ENCODE data around the gene SMPX. TPM values are rescaled to one million over a fixed set of nuclear protein-coding genes. Genes with fewer than 3 reads are reported as not detected.

SMPX gene
- polyA plus RNA-seq, 2 of the 4 experiments (the other 2 are of a cell fraction), result 0.13 to 0.23 TPM

DNA sequence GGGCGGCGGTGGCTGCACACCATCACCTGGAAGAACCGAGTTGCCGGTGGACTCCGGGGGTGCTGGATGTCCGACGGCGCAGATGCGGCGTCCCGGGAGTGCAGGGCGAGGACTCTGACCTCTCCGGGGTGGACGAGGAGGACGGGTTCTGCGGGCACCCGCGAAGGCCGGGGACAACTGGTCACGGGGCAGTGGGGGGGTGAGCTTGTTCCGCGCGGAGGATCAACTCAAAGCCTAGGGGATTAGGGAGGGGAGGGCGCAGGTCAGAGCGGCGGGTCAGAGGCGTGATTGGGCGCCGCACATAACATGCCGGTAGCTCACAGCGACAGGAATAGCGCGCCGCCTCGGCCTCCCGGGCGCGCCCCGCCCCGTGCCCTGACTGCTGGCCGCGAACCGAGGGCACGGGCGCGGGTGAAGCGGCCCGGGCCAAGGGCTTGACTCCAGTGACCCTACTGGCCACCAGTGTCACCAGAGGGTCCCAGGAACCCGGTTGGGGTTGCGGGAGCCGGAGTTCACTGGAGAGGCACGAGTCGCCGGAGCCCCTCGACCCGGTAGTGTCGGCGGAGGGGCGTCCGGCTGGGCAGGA is 99.7 kb downstream of the SMPX start, which contains the start of gene KLHL34:
Gene KLHL34 (minus strand): TSS at position 179 of the 586 bp plus-strand sequence. CDS start 542 bp downstream, outside the sequence.
- Histone ChIP-seq H3K4me1 (no peaks in the 10 kb centered on the region), H3K27ac (no peak within 1 kb of the TSS), H3K9me3 (no peaks in the 10 kb centered on the region), H3K4me2 (no peak within 1 kb of the TSS), H3K4me3 (no peak within 1 kb of the TSS)
- TF ChIP-seq RARB (CRISPR knock-in tag; IDR thresholded peaks at IDR 0.05), result no peak
- no peak for TF ChIP-seq E2F6 (IDR thresholded peaks at IDR 0.05; ENCODE audit: borderline replicate concordance, low read depth)
- no peak for TF ChIP-seq HDAC2 (IDR thresholded peaks at IDR 0.05)
- no peak for TF ChIP-seq MAZ (IDR thresholded peaks at IDR 0.05; ENCODE audit: borderline replicate concordance, low read depth, low read length)
- TF ChIP-seq BCL3 (IDR thresholded peaks at IDR 0.05), result no peak
- no peak for TF ChIP-seq TP53 (CRISPR knock-in tag; IDR thresholded peaks at IDR 0.05)
- TF ChIP-seq, protein P1, sequence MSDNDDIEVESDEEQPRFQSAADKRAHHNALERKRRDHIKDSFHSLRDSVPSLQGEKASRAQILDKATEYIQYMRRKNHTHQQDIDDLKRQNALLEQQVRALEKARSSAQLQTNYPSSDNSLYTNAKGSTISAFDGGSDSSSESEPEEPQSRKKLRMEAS (IDR thresholded peaks at IDR 0.05), result no peak
- no peak for TF ChIP-seq KDM1A (IDR thresholded peaks at IDR 0.05; ENCODE audit: low read depth)
- TF ChIP-seq SREBF2 (IDR thresholded peaks at IDR 0.05), result no peak
- TF ChIP-seq, protein P2, sequence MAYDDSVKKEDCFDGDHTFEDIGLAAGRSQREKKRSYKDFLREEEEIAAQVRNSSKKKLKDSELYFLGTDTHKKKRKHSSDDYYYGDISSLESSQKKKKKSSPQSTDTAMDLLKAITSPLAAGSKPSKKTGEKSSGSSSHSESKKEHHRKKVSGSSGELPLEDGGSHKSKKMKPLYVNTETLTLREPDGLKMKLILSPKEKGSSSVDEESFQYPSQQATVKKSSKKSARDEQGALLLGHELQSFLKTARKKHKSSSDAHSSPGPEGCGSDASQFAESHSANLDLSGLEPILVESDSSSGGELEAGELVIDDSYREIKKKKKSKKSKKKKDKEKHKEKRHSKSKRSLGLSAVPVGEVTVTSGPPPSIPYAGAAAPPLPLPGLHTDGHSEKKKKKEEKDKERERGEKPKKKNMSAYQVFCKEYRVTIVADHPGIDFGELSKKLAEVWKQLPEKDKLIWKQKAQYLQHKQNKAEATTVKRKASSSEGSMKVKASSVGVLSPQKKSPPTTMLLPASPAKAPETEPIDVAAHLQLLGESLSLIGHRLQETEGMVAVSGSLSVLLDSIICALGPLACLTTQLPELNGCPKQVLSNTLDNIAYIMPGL (CRISPR knock-in tag; IDR thresholded peaks at IDR 0.05; ENCODE audit: borderline replicate concordance), result no peak
- no peak for TF ChIP-seq FOSL2 (IDR thresholded peaks at IDR 0.05)
- TF ChIP-seq FOSL2 (CRISPR knock-in tag; IDR thresholded peaks at IDR 0.05), result no peak
- TF ChIP-seq TFCP2L1 (CRISPR knock-in tag; IDR thresholded peaks at IDR 0.05), result no peak
- no peak for TF ChIP-seq HEYL (CRISPR knock-in tag; IDR thresholded peaks at IDR 0.05)
- POLR2A ChIA-PET, result no interaction called here
- CTCF ChIA-PET, result no interaction called here
- ATAC-seq (no peak), FAIRE-seq (no peak), DNase-seq (ENCODE audit: low read depth in 1 of 2, low spot score in 1 of 2) (no peak)
- 87% methylated on average over 16 of the region's 60 CpGs for WGBS (ENCODE audit: missing lambda C conversion rate)

DNA sequence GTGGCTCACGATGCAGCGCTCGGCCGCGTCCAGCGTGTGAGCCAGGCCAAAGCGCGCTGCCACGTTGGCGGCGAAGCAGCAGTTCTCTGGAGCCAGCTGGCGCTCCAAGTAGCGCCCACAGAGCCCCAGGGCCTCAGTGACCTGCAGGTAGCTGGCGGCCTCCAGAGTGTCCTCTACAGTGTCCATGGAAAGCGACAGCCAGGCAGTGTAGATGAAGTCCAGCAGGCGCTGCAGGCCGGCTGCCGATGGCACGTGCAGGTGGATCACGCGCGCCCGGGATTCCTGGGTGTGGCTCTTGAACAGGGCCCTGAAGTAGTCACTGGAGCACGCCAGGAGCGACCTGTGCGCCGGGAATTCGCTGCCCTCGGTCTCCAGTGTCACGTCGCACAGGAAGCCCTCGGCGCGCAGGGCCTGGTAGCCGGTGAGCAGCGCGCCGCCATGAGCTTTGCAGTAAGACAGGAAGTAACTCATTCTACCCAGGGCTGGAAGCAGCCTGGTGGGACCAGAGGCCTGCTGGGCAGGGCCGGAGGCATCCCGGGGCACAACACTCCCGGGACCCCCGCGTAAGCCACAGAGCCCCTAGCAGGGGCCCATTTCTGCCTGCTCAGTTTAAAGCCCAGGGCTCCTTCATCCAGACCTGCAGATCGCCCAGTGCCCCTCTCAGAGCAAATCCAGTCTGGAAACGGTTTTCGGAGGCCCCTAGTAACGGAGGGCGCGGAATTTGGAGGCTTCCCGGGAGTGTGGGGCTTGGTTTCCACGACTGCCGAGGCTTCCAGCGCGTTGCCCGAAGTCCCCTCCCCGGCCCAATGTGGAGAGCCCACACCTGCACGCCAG is 100.4 kb downstream of the SMPX start:
- CTCF ChIA-PET, result no interaction called here
- DNase-seq (ENCODE audit: low read depth in 1 of 2, low spot score in 1 of 2) (no peak), ATAC-seq (no peak), FAIRE-seq (no peak)
- TF ChIP-seq FOSB (CRISPR knock-in tag; IDR thresholded peaks at IDR 0.05) (no peak), SMC3 (IDR thresholded peaks at IDR 0.05) (no peak), EHF (CRISPR knock-in tag; IDR thresholded peaks at IDR 0.05) (no peak), TP53 (CRISPR knock-in tag; IDR thresholded peaks at IDR 0.05) (no peak), NFE2L2 (conservative IDR thresholded peaks at IDR 0.05; ENCODE audit: low read length) (no peak), PHF8 (IDR thresholded peaks at IDR 0.05; ENCODE audit: borderline replicate concordance, low read depth) (no peak), JUN (IDR thresholded peaks at IDR 0.05) (no peak), TFCP2L1 (CRISPR knock-in tag; IDR thresholded peaks at IDR 0.05) (no peak)
- TF ChIP-seq, protein P2 (CRISPR knock-in tag; IDR thresholded peaks at IDR 0.05; ENCODE audit: borderline replicate concordance), result no peak
- Histone ChIP-seq H3K4me3 (no peak overlapping the region), H3K4me2 (no peak overlapping the region), H3K9me3 (no peaks in the 10 kb centered on the region), H3K27ac (no peak overlapping the region), H3K4me1 (no peaks in the 10 kb centered on the region)
- whole genome bisulfite sequencing (ENCODE audit: missing lambda C conversion rate), result 95% methylated on average over 18 of the region's 57 CpGs
- POLR2A ChIA-PET, result no interaction called here

Measured in A549 (cell line).